Right atrium auricular region (tissue), 2 donors: ENCODE measurements around the gene ZNF74. TPM values are rescaled to one million over a fixed set of nuclear protein-coding genes. Genes with fewer than 3 reads are reported as not detected.

Experiments
- DNase-seq: peaks from one replicate; pipeline ENCODE4 v3.0.0-alpha.2; 2019; ENCODE audit warnings: low spot score
- H3K27ac ChIP-seq, 2 donors: fragments of 200-600 bp; sonication (generic); 1 replicate in 1 of 2; 2 replicates in 1 of 2; pipeline ENCODE4 v1.5.1; 2016 to 2019
- H3K27me3 ChIP-seq, 2 donors: fragments of 200-600 bp; sonication (generic); one replicate each; pipeline versions ENCODE4 v1.5.1 to v1.6.0; 2017 to 2019
- H3K36me3 ChIP-seq: fragments of 200-600 bp; sonication (generic); one replicate; pipeline ENCODE4 v1.5.1; 2016
- H3K4me1 ChIP-seq, 2 donors: fragments of 200-600 bp; sonication (generic); one replicate each; pipeline versions ENCODE4 v1.5.1 to v1.6.0; 2017 to 2019
- H3K4me3 ChIP-seq, 2 donors: fragments of 200-600 bp; sonication (generic); 1 replicate in 1 of 2; 2 replicates in 1 of 2; pipeline ENCODE4 v1.5.1; 2017 to 2019; ENCODE audit warnings: mild to moderate bottlenecking in 1 of 2, moderate library complexity in 1 of 2
- H3K9me3 ChIP-seq, 2 donors: fragments of 200-600 bp; sonication (generic); one replicate each; pipeline ENCODE4 v1.5.1; 2019
- total RNA-seq, 2 donors: library from RNA; depleted of rRNA; stranded (reverse); fragments of >200 nt; gene quantifications; one replicate each; pipeline ENCODE4 v1.1.0, GENCODE V29; 2016
- TF ChIP-seq, protein P1 (sequence below), 2 donors: fragments of 200-600 bp; sonication (generic); IDR thresholded peaks; one replicate each; pipeline ENCODE4 v1.5.1; 2019; ENCODE audit warnings: antibody characterized with exemption in 2 of 2

Gene ZNF74
- total RNA-seq, 2 donors from 2014 or later: 5.6 to 6.3 TPM

DNA sequence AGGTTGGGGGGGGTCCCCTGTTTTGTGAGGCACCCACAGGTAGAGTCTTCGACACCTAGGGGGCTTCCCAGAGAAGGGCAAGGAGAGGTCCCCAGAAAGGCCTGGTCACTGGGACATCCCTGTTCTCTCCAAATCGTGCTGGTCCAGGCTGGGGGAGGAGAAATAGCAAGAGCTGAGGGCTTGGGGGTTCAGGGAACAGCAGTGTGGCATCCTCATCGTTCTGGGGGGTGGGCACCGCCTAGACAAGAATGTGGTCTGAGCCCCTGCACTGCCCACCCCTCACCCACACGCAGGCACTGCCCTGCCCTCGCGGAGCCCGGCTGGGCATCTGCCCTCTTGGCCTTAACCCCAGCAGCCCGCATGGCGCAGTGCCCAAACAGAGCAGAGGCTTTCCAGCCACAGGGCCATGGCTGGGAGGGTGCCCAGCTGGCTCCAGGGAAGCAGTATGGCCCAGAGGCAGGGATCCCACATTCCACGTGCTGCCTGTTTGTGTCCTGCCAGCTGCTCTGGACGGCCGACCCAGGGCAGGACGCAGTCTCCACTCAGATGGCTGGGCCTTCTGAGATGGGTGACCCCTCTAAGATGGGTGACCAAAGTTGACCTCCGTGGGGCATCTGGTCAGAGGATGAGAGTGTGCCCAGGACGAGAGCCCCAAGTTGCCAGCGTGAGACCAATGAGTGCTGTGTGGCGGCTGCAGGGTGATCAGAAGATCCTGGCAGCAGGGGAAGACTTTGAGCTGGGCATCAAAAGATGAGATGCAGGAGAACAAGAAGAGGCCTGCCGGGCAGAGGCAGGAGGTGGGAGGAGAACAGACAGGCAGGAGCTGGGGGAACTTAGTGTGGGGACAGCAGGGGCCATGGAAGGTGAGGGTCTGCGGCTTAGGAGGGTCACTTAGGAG lies 29.3 kb downstream of the ZNF74 start:
- Histone ChIP-seq H3K9me3 (no peaks in the 10 kb centered on the region), H3K4me1 (peaks cover 0 to 41% of the 10 kb centered on the region in 2 donors), H3K27ac (peak overlapping the region in 1 of 2 donors; percentile 20), H3K27me3 (no peaks in the 10 kb centered on the region), H3K4me3 (no peak overlapping the region), H3K36me3 (peaks cover 3% of the 10 kb centered on the region)
- no peak for DNase-seq
- TF ChIP-seq, protein P1, sequence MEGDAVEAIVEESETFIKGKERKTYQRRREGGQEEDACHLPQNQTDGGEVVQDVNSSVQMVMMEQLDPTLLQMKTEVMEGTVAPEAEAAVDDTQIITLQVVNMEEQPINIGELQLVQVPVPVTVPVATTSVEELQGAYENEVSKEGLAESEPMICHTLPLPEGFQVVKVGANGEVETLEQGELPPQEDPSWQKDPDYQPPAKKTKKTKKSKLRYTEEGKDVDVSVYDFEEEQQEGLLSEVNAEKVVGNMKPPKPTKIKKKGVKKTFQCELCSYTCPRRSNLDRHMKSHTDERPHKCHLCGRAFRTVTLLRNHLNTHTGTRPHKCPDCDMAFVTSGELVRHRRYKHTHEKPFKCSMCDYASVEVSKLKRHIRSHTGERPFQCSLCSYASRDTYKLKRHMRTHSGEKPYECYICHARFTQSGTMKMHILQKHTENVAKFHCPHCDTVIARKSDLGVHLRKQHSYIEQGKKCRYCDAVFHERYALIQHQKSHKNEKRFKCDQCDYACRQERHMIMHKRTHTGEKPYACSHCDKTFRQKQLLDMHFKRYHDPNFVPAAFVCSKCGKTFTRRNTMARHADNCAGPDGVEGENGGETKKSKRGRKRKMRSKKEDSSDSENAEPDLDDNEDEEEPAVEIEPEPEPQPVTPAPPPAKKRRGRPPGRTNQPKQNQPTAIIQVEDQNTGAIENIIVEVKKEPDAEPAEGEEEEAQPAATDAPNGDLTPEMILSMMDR (IDR thresholded peaks at IDR 0.05): no peak

DNA sequence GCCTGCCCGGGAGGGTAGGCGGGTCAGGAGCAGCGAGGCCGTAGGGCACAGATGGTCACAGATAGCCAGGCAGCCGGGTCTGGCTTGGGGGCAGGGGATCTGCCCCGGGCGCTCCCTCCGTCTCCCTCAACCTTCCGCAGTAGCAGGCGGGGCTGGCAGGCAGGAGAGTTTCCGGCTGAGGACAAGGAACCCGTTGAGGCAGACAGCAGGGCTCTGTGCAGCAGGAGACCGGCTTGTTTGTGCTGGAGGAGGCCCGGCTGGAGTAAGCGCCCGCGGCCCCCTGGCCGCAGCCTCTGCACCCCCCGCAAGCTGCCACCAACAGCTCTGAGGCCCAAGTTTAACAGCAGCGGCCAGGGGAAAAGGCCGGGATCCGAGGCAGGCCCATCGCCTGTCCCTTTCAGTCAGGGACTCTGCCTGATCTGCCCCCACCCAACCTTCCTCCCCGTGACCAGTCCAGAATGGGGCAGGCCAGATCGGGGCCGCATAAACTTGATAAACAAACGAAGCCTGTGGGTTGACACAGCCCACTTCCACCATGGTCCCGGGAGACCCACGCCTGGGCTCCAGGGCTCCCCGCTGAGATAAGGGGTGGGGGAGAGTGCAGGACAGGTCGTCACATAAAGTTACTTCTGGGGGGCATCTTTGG lies 30.1 kb downstream of the ZNF74 start:
- TF ChIP-seq, protein P1 (IDR thresholded peaks at IDR 0.05): no peak
- Histone ChIP-seq H3K9me3 (no peaks in the 10 kb centered on the region), H3K4me1 (peaks cover 0 to 37% of the 10 kb centered on the region in 2 donors), H3K27me3 (no peaks in the 10 kb centered on the region), H3K4me3 (no peak overlapping the region), H3K36me3 (peaks cover 3% of the 10 kb centered on the region), H3K27ac (peak overlapping the region; percentile 16 to 20)
- DNase-seq: no peak

DNA sequence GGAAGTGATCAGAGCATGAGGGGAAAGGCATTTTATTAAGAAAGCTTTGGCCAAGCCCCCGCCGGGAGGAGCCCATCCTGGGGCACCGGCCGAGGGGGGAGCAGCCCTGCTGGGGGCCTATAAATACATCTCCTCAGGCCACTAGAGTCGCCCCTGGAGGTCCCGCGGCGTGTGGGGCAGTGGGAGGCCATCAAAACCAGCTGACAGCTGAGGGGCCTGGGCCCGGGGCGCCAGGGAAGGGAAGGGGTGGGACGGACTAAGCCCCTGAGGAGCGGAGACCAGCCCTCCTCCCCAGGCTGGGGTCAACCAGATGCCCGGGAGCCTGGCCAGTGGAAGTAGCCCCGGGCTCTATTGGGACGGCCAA lies 30.6 kb downstream of the ZNF74 start:
- Histone ChIP-seq H3K27me3 (peaks cover 0 to 2% of the 10 kb centered on the region in 2 donors), H3K4me3 (no peak overlapping the region)
- no peak for DNase-seq

DNA sequence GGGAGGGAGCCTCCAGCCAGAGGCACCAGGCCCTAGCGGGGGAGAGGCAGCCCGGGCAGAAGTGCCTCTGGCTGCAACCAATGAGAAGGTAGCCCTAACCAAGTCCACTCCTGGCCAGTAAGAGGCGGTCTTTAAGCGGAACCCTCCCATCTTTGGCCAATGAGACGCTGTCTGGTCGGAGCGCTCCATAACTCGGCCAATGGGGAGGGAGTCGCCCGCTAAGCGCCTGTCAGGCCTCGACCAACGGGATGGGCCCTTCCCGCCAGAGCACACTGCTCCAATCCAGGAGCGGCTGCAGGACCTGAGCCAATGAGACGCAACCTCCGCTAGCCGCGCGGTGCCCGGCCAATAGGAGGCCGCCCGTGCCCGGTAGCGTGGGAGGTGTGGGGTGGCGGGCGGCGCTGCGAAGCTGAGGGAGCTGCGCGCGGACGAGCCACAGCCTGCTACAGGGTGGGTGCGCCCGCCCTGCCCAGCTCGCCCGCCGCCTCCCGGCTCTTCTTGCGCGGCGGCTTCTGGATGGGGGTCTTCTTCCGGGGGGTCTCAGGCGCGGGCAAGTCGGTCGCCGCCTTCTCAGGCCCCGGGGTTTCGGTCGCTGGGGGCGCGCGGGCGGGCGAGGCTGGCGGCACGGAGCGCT lies 31.1 kb downstream of the ZNF74 start:
- H3K4me1 ChIP-seq: peaks cover 0 to 45% of the 10 kb centered on the region in 2 donors
- H3K27ac ChIP-seq: no peak overlapping the region
- peaks cover 3% of the 10 kb centered on the region for H3K36me3 ChIP-seq
- no peak for DNase-seq
- H3K4me3 ChIP-seq: peak overlapping the region in 1 of 2 donors; percentile 36
- TF ChIP-seq, protein P1 (IDR thresholded peaks at IDR 0.05): no peak
- H3K27me3 ChIP-seq: peaks cover 0 to 7% of the 10 kb centered on the region in 2 donors
- H3K9me3 ChIP-seq: no peaks in the 10 kb centered on the region

More for the DNA sequence above, 30.6 kb downstream of the ZNF74 start:
- H3K36me3 ChIP-seq: peaks cover 3% of the 10 kb centered on the region
- TF ChIP-seq, protein P1 (IDR thresholded peaks at IDR 0.05): no peak
- H3K9me3 ChIP-seq: no peaks in the 10 kb centered on the region
- H3K27ac ChIP-seq: peak overlapping the region; percentile 16 to 20
- H3K4me1 ChIP-seq: peaks cover 0 to 40% of the 10 kb centered on the region in 2 donors

DNA sequence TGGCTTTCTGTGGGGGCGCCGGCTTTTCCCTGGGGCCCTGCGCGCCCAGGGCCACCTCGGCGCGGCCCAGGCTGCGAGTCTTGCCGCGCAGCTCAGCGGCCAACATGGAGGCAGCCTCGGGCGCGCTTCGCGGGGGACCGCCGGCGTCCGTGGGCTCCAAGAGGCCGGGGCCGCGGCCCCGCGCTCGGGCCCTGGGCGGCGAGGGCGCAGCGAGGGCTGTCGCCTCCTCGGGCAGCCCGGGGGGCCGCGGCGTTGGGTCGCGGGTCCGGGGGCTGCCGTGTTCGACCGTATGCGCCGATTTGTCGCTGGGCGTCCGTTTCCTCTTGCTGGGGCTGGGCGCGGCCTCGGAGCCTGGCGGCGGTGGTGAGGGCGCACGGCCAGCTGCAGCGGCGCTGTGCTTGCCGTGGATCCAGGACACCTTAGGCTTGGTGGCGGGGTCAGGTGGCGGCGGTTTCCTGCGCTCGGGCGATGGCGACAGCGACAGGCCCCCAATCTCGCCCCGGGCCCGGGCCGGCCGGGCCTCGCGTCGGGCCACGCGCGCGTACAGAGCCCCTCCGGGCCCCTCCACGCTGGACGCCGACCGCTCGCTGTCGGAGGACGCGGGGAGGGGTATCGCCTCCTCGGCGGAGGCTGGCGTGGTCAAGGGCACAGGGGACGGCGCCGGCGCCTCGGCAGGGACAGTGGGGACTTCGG lies 31.8 kb downstream of the ZNF74 start:
- peaks cover 0 to 51% of the 10 kb centered on the region in 2 donors for H3K4me1 ChIP-seq
- TF ChIP-seq, protein P1 (IDR thresholded peaks at IDR 0.05): no peak
- peak overlapping the region in 1 of 2 donors; percentile 36 for H3K4me3 ChIP-seq
- H3K9me3 ChIP-seq: no peaks in the 10 kb centered on the region
- H3K36me3 ChIP-seq: peaks cover 3% of the 10 kb centered on the region
- H3K27me3 ChIP-seq: peaks cover 0 to 12% of the 10 kb centered on the region in 2 donors
- H3K27ac ChIP-seq: no peak overlapping the region
- no peak for DNase-seq
